ENCODE data around the gene METTL4.

METTL4 gene, protein sequence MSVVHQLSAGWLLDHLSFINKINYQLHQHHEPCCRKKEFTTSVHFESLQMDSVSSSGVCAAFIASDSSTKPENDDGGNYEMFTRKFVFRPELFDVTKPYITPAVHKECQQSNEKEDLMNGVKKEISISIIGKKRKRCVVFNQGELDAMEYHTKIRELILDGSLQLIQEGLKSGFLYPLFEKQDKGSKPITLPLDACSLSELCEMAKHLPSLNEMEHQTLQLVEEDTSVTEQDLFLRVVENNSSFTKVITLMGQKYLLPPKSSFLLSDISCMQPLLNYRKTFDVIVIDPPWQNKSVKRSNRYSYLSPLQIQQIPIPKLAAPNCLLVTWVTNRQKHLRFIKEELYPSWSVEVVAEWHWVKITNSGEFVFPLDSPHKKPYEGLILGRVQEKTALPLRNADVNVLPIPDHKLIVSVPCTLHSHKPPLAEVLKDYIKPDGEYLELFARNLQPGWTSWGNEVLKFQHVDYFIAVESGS

DNA sequence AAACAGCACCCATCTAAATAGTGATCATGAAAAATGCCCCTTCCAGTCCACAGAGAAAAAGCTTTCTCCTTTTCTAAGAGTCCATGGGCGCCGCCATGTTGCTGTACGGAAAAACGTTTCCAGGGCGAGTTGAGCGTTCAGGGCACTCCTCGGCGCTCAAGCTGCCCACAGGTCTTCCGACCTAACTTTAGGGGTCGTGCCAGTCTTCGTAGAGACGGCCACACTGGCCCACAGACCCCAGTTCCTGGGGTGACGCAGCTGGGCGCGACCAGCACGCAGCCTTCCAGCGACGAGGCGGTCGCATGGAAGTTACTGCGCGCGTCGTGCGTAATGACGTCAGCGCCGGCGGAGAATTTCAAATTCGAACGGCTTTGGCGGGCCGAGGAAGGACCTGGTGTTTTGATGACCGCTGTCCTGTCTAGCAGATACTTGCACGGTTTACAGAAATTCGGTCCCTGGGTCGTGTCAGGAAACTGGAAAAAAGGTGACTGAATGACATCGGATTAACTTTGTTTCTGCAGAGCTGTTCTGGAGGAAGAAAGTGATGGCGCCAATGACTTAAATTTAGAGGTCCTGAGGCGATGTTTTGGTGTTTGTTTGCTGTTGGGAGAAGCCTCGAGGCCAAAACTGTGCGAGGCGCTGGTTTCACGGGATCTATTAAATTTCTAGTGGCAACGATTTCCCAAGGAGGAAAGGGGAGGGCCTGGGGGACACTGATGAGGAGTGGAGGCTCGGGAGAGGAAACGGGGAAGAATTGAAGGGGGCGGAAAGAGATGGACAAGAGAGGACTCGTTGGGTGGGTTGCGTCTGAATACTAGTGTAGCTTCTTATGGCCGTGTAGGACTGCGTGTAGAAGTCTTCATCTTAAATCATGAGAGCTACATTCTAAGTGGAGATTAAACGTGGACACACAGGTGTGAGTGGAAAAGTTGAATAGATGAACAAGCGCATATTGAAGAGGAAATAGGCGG lies at the start of gene METTL4, which contains the start of gene NDC80:
TSS of gene METTL4 (minus strand) at position 306 of the 971 bp plus-strand sequence. CDS start 4,289 bp downstream, outside the sequence.
TSS of gene NDC80 (plus strand) at position 358 of the 971 bp plus-strand sequence. CDS start 1,429 bp downstream, outside the sequence.
- Histone ChIP-seq H3K36me3 (ENCODE audit: insufficient read depth, low read length) (peaks cover 17% of the 10 kb centered on the region), H3K4me3 (ENCODE audit: low read length) (peak within 1 kb of the TSS; percentile 82), H3K27me3 (ENCODE audit: insufficient read depth, low read length) (no peaks in the 10 kb centered on the region), H3K9me3 (ENCODE audit: low read length) (no peaks in the 10 kb centered on the region), H3K4me1 (ENCODE audit: insufficient read depth, low read length) (peaks cover 26% of the 10 kb centered on the region), H2AFZ (ENCODE audit: low read depth, low read length) (peak within 1 kb of the TSS; percentile 83)

DNA sequence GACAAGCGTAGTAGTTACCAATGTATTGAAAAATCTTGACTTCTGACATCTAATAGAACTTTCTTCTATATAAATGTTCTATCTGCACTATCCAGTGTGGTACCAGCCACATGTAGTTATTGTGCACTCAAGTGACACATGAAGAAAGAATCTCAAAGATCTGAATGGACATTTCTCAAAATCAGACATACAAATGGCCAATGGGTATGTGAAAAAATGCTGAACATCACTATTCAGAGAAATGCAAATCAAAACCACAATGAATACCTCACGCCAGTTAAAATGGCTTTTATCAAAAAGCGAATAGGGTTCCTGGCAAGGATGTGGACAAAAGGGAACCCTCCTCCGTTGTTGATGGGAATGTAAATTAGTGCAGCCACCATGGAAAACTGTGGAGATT lies 46.7 kb upstream of the METTL4 start:
- H3K27me3 ChIP-seq (ENCODE audit: insufficient read depth, low read length) = no peaks in the 10 kb centered on the region
- H3K36me3 ChIP-seq (ENCODE audit: insufficient read depth, low read length) = peaks cover 18% of the 10 kb centered on the region
- peaks cover 5% of the 10 kb centered on the region for H3K9me3 ChIP-seq (ENCODE audit: low read length)
- H2AFZ ChIP-seq (ENCODE audit: low read depth, low read length) = no peak overlapping the region
- H3K4me3 ChIP-seq (ENCODE audit: low read length) = no peak overlapping the region
- H3K4me1 ChIP-seq (ENCODE audit: insufficient read depth, low read length) = peaks cover 18% of the 10 kb centered on the region

DNA sequence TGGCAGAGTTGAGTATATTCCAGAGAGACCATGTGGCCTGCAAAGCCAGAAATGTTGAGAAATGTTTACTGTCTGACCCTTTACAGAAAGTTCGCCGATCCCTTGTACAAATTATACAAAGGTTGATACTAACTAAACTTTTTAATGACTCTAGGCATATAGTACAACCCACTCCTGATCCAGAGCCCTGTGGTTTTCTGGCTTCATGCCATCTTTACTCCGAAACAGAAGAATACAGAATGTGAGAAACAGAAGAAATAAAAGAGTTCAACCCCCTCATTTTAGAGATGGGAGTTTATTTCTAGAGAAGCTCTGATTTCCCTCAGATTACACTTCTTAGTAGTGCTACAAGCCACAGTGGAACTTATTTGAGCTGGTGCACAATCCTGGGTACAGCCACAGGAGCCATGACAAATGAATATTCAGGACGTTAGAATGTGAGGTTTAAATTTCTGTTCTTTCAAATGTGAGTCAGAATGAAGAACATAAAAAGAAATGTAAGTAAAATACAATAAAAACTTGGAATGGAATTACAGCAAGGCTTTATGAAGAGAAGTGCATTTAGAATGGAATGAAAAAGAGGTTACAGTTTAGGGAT lies 46.2 kb upstream of the METTL4 start:
- peaks cover 18% of the 10 kb centered on the region for H3K4me1 ChIP-seq (ENCODE audit: insufficient read depth, low read length)
- H3K27me3 ChIP-seq (ENCODE audit: insufficient read depth, low read length) = no peaks in the 10 kb centered on the region
- H2AFZ ChIP-seq (ENCODE audit: low read depth, low read length) = no peak overlapping the region
- peaks cover 23% of the 10 kb centered on the region for H3K36me3 ChIP-seq (ENCODE audit: insufficient read depth, low read length)
- no peak overlapping the region for H3K4me3 ChIP-seq (ENCODE audit: low read length)
- peaks cover 5% of the 10 kb centered on the region for H3K9me3 ChIP-seq (ENCODE audit: low read length)

DNA sequence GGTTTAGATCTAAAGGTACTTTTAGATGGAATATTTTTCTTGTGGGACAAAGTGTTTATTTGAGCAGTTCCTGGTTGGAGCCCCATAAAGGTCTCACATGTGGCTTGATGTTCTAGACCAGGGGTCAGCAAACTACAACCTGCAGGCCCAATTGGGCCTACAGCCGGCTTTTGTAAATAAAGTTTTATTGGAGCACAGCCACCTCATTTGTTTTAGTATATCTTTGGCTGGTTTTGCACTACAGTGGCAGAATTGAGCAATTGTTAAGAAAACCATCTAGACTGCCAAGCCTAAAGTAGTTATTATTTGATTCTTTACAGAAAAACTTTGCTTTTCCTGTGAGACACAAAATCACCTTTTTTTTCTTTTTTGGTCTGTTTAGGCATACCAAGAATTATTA lies 41.7 kb upstream of the METTL4 start:
- Histone ChIP-seq H3K27me3 (ENCODE audit: insufficient read depth, low read length) (no peaks in the 10 kb centered on the region), H3K36me3 (ENCODE audit: insufficient read depth, low read length) (peaks cover 60% of the 10 kb centered on the region), H2AFZ (ENCODE audit: low read depth, low read length) (no peak overlapping the region), H3K4me1 (ENCODE audit: insufficient read depth, low read length) (peaks cover 15% of the 10 kb centered on the region), H3K4me3 (ENCODE audit: low read length) (no peak overlapping the region), H3K9me3 (ENCODE audit: low read length) (peaks cover 5% of the 10 kb centered on the region)

DNA sequence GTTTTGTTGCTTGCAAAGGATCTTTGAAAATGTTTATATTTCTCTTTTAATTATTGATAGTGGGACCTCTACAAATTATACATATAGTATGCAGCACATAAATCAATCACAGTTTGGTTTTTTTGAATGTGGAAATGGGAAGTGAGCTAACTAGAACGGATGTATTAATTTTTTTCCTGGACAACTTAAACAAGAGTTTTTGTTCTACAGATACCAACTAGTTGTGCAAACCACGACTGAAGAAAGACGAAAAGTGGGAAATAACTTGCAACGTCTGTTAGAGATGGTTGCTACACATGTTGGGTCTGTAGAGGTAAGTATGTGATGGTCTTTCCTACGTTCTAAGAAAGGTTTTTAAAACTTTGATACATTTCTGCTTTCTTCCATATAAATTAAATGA lies 39.2 kb upstream of the METTL4 start:
- no peaks in the 10 kb centered on the region for H3K4me1 ChIP-seq (ENCODE audit: insufficient read depth, low read length)
- H3K36me3 ChIP-seq (ENCODE audit: insufficient read depth, low read length) = peaks cover 76% of the 10 kb centered on the region
- H3K9me3 ChIP-seq (ENCODE audit: low read length) = peaks cover 5% of the 10 kb centered on the region

DNA sequence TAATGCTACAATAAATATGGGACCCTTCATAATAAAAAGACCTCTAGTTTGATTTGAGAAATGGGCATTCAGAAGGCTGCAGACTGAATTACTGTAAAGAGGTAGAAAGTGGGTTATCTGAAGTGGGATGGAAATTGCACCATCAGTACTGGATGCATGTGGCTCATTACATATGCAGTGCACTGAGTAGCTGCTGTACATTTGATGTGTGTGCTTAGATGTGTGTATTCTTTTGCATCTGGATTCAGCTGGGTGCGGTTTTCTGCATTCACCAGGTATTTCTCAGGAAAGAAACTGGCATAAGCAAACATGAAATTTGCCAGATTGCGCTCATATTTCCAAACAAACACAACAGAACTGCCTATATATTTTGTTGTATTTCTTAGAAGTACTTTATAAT lies 38.3 kb upstream of the METTL4 start:
- Histone ChIP-seq H3K4me1 (ENCODE audit: insufficient read depth, low read length) (no peaks in the 10 kb centered on the region), H3K27me3 (ENCODE audit: insufficient read depth, low read length) (no peaks in the 10 kb centered on the region), H3K9me3 (ENCODE audit: low read length) (peaks cover under 1% of the 10 kb centered on the region), H2AFZ (ENCODE audit: low read depth, low read length) (no peak overlapping the region), H3K36me3 (ENCODE audit: insufficient read depth, low read length) (peaks cover 71% of the 10 kb centered on the region), H3K4me3 (ENCODE audit: low read length) (no peak overlapping the region)

More for the DNA sequence above, 39.2 kb upstream of the METTL4 start:
- Histone ChIP-seq H2AFZ (ENCODE audit: low read depth, low read length) (no peak overlapping the region), H3K4me3 (ENCODE audit: low read length) (no peak overlapping the region), H3K27me3 (ENCODE audit: insufficient read depth, low read length) (no peaks in the 10 kb centered on the region)

DNA sequence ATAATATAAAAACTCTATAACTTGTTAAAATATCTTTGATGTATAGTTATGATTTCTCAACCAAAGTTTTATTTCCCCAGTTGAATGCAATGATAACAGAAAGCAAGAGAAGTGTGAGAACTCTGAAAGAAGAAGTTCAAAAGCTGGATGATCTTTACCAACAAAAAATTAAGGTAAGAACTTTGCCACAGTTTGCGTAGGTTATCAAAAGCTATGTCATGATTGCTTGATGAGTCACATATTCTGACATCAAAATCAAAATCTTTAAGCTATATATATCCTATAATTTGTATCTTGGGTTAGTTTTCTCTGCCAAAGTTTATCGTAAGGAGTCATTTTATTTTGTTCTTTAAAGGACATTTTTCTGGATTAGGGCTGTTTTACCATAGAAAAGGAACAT lies 35.0 kb upstream of the METTL4 start:
- Histone ChIP-seq H3K4me3 (ENCODE audit: low read length) (no peak overlapping the region), H3K36me3 (ENCODE audit: insufficient read depth, low read length) (peaks cover 71% of the 10 kb centered on the region), H3K4me1 (ENCODE audit: insufficient read depth, low read length) (no peaks in the 10 kb centered on the region), H3K27me3 (ENCODE audit: insufficient read depth, low read length) (no peaks in the 10 kb centered on the region), H2AFZ (ENCODE audit: low read depth, low read length) (no peak overlapping the region), H3K9me3 (ENCODE audit: low read length) (no peaks in the 10 kb centered on the region)

DNA sequence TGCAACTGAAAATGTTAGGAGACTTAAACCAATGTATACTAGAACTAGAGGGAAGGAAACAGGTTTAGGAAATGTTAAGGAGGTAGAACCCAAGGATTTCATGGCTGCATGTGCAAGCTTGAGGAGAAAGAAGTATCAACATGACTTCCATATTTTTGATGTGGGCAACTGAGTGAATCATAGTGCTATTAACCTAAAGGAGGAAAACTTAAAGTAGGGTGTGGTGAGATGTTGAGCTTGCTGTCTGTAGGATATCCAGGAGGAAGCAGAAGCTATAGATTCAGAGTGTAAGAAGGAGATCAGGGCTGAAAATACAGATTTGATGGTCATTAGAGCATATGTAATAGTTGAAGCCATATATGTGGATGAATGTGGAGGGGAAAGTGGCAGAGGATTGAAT lies 31.5 kb upstream of the METTL4 start:
- H3K4me1 ChIP-seq (ENCODE audit: insufficient read depth, low read length) = no peaks in the 10 kb centered on the region
- no peaks in the 10 kb centered on the region for H3K27me3 ChIP-seq (ENCODE audit: insufficient read depth, low read length)
- H3K4me3 ChIP-seq (ENCODE audit: low read length) = no peak overlapping the region
- no peak overlapping the region for H2AFZ ChIP-seq (ENCODE audit: low read depth, low read length)
- H3K9me3 ChIP-seq (ENCODE audit: low read length) = no peaks in the 10 kb centered on the region
- H3K36me3 ChIP-seq (ENCODE audit: insufficient read depth, low read length) = peaks cover 68% of the 10 kb centered on the region

DNA sequence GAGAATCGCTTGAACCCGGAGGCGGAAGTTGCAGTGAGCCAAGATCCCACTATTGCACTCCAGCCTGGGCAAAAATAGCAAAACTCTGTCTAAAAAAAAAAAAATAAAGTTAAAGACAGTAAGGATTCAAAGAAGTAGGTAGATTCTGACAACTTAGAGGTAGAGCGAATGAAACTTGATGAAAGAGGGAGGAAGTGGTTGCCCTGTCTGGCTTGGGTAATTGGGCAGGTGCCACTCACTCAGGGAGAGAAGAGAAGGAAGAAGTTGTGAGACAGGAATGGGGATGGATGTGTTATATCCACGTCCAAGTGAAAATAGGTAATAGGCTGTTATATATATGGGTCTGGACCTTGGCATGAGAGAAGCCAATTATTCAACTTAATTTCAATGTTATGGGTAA lies 26.3 kb upstream of the METTL4 start:
- Histone ChIP-seq H3K9me3 (ENCODE audit: low read length) (no peaks in the 10 kb centered on the region), H3K27me3 (ENCODE audit: insufficient read depth, low read length) (no peaks in the 10 kb centered on the region), H3K4me1 (ENCODE audit: insufficient read depth, low read length) (no peaks in the 10 kb centered on the region), H3K4me3 (ENCODE audit: low read length) (no peak overlapping the region), H3K36me3 (ENCODE audit: insufficient read depth, low read length) (peaks cover 63% of the 10 kb centered on the region), H2AFZ (ENCODE audit: low read depth, low read length) (no peak overlapping the region)

DNA sequence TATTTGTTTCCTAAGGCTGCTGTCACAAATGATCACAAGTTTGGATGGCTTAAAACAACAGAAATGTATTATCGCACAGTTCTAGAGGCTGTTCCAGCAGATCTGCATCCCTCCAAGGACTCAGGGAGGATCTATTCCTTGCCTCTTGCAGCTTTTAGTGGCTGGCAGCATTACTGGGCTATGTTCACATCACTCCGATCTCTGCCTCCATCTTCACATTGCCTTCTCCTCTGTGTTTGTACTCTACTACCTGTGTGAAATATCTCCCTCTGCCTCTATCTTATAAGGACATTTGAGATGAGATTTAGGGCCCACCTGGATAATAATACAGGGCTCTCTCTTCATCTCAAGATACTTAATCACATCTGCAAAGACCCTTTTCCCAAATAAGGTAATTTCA lies 19.0 kb upstream of the METTL4 start:
- H3K36me3 ChIP-seq (ENCODE audit: insufficient read depth, low read length) = peaks cover 68% of the 10 kb centered on the region
- H3K9me3 ChIP-seq (ENCODE audit: low read length) = no peaks in the 10 kb centered on the region
- H2AFZ ChIP-seq (ENCODE audit: low read depth, low read length) = no peak overlapping the region

DNA sequence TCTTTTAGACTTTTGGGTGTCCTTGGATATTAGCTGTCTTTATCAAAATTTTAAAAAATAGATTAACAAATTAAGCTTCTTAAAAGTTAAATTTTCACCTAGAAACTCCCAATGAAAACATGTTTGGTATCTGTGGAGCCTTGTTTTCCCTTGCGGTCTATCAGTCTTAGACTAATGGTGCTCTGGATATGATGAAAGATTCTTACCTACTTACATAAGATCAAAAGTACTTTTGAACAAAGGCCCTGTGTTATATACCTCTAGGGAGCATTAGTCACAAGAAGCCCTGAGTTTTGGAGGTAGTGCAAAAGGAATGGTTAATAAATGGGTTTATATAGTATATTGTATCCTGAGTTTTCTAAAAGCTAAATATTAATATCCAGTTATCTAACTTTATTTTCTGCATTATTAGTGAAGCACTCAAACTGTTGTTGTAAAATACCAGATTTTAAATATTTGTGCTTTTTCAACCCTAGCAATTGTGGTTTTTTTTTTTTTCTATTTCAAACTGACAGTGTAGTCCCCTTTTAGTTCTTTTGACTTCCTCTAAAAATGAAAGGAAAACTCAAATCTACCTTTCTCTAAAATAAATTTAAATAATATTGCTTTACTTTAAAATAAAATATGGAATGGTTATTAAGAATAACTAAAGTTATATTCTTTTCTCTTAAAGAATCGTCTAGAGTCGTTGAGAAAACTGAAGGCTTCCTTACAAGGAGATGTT lies 18.2 kb upstream of the METTL4 start:
- peaks cover 70% of the 10 kb centered on the region for H3K36me3 ChIP-seq (ENCODE audit: insufficient read depth, low read length)
- H3K27me3 ChIP-seq (ENCODE audit: insufficient read depth, low read length) = no peaks in the 10 kb centered on the region
- no peaks in the 10 kb centered on the region for H3K9me3 ChIP-seq (ENCODE audit: low read length)
- H3K4me1 ChIP-seq (ENCODE audit: insufficient read depth, low read length) = no peaks in the 10 kb centered on the region
- no peak overlapping the region for H3K4me3 ChIP-seq (ENCODE audit: low read length)
- H2AFZ ChIP-seq (ENCODE audit: low read depth, low read length) = no peak overlapping the region

More for the DNA sequence above, 19.0 kb upstream of the METTL4 start:
- no peaks in the 10 kb centered on the region for H3K4me1 ChIP-seq (ENCODE audit: insufficient read depth, low read length)
- no peak overlapping the region for H3K4me3 ChIP-seq (ENCODE audit: low read length)
- H3K27me3 ChIP-seq (ENCODE audit: insufficient read depth, low read length) = no peaks in the 10 kb centered on the region

DNA sequence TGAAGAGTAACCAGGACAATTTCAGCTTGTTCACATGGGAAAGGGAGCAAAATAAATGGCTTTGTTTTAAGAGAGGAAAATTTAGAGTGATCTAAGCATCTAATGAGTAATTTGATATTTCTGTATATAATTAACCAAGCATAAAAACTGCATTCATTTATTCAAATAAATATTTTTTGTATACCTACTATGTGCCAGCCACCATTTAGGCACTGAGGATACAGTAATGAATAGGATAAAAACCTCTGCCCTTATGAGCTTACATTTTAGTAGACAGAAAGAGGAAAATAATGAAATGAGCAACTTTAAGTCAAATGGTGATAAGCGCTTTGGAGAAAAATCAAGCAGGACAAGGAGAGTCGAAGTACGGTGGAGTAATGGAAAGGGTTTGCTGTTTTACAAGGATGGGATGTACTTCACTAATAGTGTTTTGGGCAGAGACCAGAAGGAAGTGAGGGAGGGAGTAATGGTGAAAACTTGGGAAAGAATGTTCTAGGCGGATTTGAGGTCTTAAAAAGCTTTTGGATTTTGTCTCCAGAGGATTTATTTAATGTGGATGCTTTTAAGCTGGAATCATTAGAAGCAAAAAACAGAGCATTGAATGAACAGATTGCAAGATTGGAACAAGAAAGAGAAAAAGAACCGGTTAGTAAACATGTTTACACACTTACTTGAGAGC lies 17.5 kb upstream of the METTL4 start:
- no peaks in the 10 kb centered on the region for H3K27me3 ChIP-seq (ENCODE audit: insufficient read depth, low read length)
- H3K4me1 ChIP-seq (ENCODE audit: insufficient read depth, low read length) = no peaks in the 10 kb centered on the region
- H3K4me3 ChIP-seq (ENCODE audit: low read length) = no peak overlapping the region
- no peak overlapping the region for H2AFZ ChIP-seq (ENCODE audit: low read depth, low read length)
- H3K36me3 ChIP-seq (ENCODE audit: insufficient read depth, low read length) = peaks cover 66% of the 10 kb centered on the region
- H3K9me3 ChIP-seq (ENCODE audit: low read length) = no peaks in the 10 kb centered on the region
